Pancreas (tissue), 10 donors: ENCODE data around the gene MYORG. TPM values are rescaled to one million over a fixed set of nuclear protein-coding genes. Genes with fewer than 3 reads are reported as not detected.
A peak's percentile ranks its signal among the peaks of the same experiment; 100 is the strongest.

Experiments
- ATAC-seq, 4 donors: fragments of 200-7000 bp; cut with Tn5 transposase; one replicate each; pipeline versions ENCODE4 v1.8.0 to v1.9.1; 2020; ENCODE audit warnings: mild to moderate bottlenecking in 4 of 4, moderate library complexity in 4 of 4
- DNase-seq, 6 donors: peaks; one replicate each; pipeline ENCODE4 v3.0.0-alpha.2; 2020
- FAIRE-seq: peaks from 2 replicates; lab custom pipeline; 2012; peaks lifted over from hg19 to GRCh38; lab: Jason Lieb, UNC
- H3K27ac ChIP-seq, 4 donors: fragments of 200-600 bp; sonication (generic); 1 replicate in 3 of 4; 2 replicates in 1 of 4; pipeline versions ENCODE4 v1.5.0 to v1.8.0; 2020
- H3K27me3 ChIP-seq, 4 donors: fragments of 200-600 bp; one replicate each; pipeline ENCODE4 v1.8.0; 2021
- H3K36me3 ChIP-seq, 3 donors: fragments of 200-600 bp; sonication (generic) in 1 of 3; one replicate each; pipeline versions ENCODE4 v1.5.0 to v1.8.0; 2020 to 2021
- H3K4me1 ChIP-seq, 3 donors: fragments of 200-600 bp; one replicate each; pipeline ENCODE4 v1.8.0; 2021
- H3K4me3 ChIP-seq, 4 donors: fragments of 200-600 bp; sonication (generic) in 2 of 4; one replicate each; pipeline versions ENCODE4 v1.5.0 to v1.8.0; 2020 to 2021
- H3K9me3 ChIP-seq, 4 donors: fragments of 200-600 bp; one replicate each; pipeline ENCODE4 v1.8.0; 2021
- CTCF ChIP-seq, 4 donors: fragments of 200-600 bp; sonication (generic) in 3 of 4; IDR thresholded peaks; one replicate each; pipeline versions ENCODE4 v1.5.0 to v1.8.0; 2021; ENCODE audit warnings: antibody characterized with exemption in 4 of 4
- WGBS, 2 donors: extraction: QIAGEN DNeasy Blood & Tissue Kit; methylation state at CpG; one replicate each; pipeline ENCODE4 v1.1.7; 2013; 5-methylcytosine and 5-hydroxymethylcytosine counted together
- intact Hi-C, 3 donors: fragments of 100-400 bp; cut with DNase I; formaldehyde crosslinking; loops; one replicate each; pipeline versions ENCODE4 v1.11.1 to v1.14.2; 2022
- polyA plus RNA-seq, 2 donors: library from polyadenylated mRNA; stranded (reverse); fragments of 200-250 nt; gene quantifications; one replicate each; pipeline ENCODE4 v1.2.3, GENCODE V29; 2013
- total RNA-seq, 6 donors: library from RNA; stranded (reverse); fragmentation: NEBNext Ultra II Directional in 4 of 6; extraction: Animal tissue kit (Norgen Biotek cat#: 25700) in 4 of 6; gene quantifications; one replicate each; pipeline versions ENCODE4 v1.2.1 to v1.2.4, GENCODE V29; 2021 to 2023
- donor health status: healthy with polysubstance abuse.
- donor health status: DM: no; HTN: no; CAD: no; lungs with moderate emphysema.
- donor health status: DM: no; HTN: no; CAD: no.
- donor health status: control.
- donor health status: control.
- donor health status: Bipolar disorder and iron deficiency.
- donor health status: DM: yes; HTN: yes; CAD: no.
- donor health status: DM: no; HTN: no; CAD: no.
- donor health status: DM: no; HTN: no; CAD: no.
- donor health status: DM: yes; HTN: yes; CAD: no.

The MYORG gene
- total and polyA plus RNA-seq, 8 donors, result 1.8 to 17.5 (median 9.6) TPM

DNA sequence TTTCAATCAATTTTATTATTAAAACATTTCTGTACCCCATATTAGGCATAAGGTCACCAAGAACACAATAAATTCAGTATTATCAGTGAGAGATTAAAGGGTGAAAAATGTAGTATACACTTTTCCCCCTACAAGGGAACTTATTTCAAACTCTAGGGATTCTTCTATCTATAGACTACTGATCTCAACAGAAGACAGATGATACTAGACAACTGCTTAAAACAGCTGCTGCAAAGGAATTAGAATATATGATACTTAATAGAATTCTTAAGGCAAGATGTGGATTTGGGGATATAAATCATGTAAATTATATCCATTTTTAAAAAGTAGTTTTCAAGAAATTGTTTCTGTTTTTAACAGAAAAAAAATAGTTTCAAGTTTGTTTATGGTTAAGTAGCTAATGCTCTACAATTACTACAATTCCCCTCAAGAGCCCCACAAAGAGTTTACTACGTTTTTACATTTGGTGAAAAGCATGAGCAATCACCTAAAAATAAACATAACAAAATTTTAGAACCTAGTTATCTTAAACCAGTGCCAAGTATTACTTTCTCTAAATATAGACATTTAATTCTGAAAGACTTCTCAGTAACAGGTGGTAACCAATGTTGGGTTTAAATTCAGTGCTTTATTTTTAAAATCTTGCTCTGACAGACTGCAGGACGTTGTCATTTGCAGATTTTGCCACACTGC is 53.7 kb downstream of the MYORG start:
- no peaks in the 10 kb centered on the region for H3K4me1 ChIP-seq
- no peak overlapping the region for H3K27ac ChIP-seq
- no peaks in the 10 kb centered on the region for H3K27me3 ChIP-seq
- WGBS, 2 donors, result 58 to 76% methylated on average over 2 of the region's 2 CpGs
- H3K9me3 ChIP-seq, result no peaks in the 10 kb centered on the region
- no peak overlapping the region for H3K4me3 ChIP-seq
- no peaks in the 10 kb centered on the region for H3K36me3 ChIP-seq
- intact Hi-C loops, result no loop called here
- no peak for DNase-seq
- no peak for FAIRE-seq
- no peak for ATAC-seq
- no peak for TF ChIP-seq CTCF (IDR thresholded peaks at IDR 0.05)

DNA sequence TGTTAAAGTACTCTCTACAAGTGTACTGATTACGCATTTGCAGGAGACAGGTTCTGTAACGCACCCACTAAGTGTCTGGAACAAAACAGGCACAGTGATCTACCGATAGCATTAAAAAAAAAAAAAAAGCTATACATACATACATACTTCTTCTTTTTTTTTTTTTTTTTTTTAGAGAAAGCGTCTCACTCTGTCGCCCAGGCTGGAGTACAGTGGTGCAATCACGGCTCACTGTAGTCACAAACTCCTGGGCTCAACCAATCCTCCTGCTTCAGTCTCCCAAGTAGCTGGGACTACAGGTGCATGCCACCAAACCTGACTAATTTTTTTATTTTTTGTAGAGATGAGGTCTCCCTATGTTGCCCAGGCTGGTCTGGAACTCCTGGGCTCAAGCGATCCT is 55.2 kb downstream of the MYORG start:
- H3K27me3 ChIP-seq, result no peaks in the 10 kb centered on the region
- H3K4me1 ChIP-seq, result no peaks in the 10 kb centered on the region
- H3K36me3 ChIP-seq, result no peaks in the 10 kb centered on the region
- no peaks in the 10 kb centered on the region for H3K9me3 ChIP-seq
- no peak for ATAC-seq
- TF ChIP-seq CTCF (IDR thresholded peaks at IDR 0.05), result no peak
- intact Hi-C loops, result no loop called here
- no peak overlapping the region for H3K4me3 ChIP-seq
- DNase-seq, result no peak
- no peak for FAIRE-seq
- WGBS, 2 donors, result 94 to 97% methylated on average over 7 of the region's 7 CpGs
- H3K27ac ChIP-seq, result no peak overlapping the region

GRCh38 chr9:34318163-34318790 is 58.4 kb downstream of the MYORG start:
- intact Hi-C loops, result no loop called here
- no peak for ATAC-seq

GRCh38 chr9:34317436-34317835 is 59.3 kb downstream of the MYORG start:
- WGBS, 2 donors, result 79 to 83% methylated on average over 2 of the region's 2 CpGs
- DNase-seq, result no peak
- H3K36me3 ChIP-seq, result no peaks in the 10 kb centered on the region
- no peak overlapping the region for H3K27ac ChIP-seq
- H3K9me3 ChIP-seq, result no peaks in the 10 kb centered on the region
- H3K27me3 ChIP-seq, result no peaks in the 10 kb centered on the region
- no peaks in the 10 kb centered on the region for H3K4me1 ChIP-seq
- FAIRE-seq, result no peak
- H3K4me3 ChIP-seq, result no peak overlapping the region
- ATAC-seq, result no peak
- TF ChIP-seq CTCF (IDR thresholded peaks at IDR 0.05), result no peak
- intact Hi-C loops, result no loop called here

More at GRCh38 chr9:34318163-34318790, 58.4 kb downstream of the MYORG start:
- H3K27me3 ChIP-seq, result no peaks in the 10 kb centered on the region
- FAIRE-seq (no peak), DNase-seq (peak in 1 of 6 donors; percentile 48)
- H3K9me3 ChIP-seq, result no peaks in the 10 kb centered on the region
- no peak overlapping the region for H3K27ac ChIP-seq
- H3K4me3 ChIP-seq, result no peak overlapping the region
- WGBS, 2 donors, result 95 to 96% methylated on average over 44 of the region's 44 CpGs
- TF ChIP-seq CTCF (IDR thresholded peaks at IDR 0.05), result no peak
- H3K36me3 ChIP-seq, result no peaks in the 10 kb centered on the region
- H3K4me1 ChIP-seq, result no peaks in the 10 kb centered on the region

Other genes starting within 250 kb of the MYORG start
- 10 to 100 TPM; 13.0 to 25.6 (median 17.0) TPM for gene UBAP1, start 197.9 kb downstream of the MYORG start, total RNA-seq
- 10 to 100 TPM; 12.1 to 21.9 TPM for gene UBAP1, start 197.9 kb downstream of the MYORG start, polyA plus RNA-seq
- gene KIF24, start 47.6 kb downstream of the MYORG start, total RNA-seq, result under 1 TPM; 0.37 to 0.69 (median 0.48) TPM
- under 1 TPM; 0.38 to 0.52 TPM for gene KIF24, start 47.6 kb downstream of the MYORG start, polyA plus RNA-seq
- 10 to 100 TPM in 5 of 6 donors, 1 to 10 TPM in 1; 9.7 to 16.8 (median 13.2) TPM for gene NUDT2, start 47.3 kb downstream of the MYORG start, total RNA-seq
- gene NUDT2, start 47.3 kb downstream of the MYORG start, polyA plus RNA-seq, result 10 to 100 TPM; 13.7 to 32.6 TPM
- gene FAM219A, start 81.7 kb upstream of the MYORG start, total RNA-seq, result 1 to 10 TPM; 4.5 to 9.6 (median 7.0) TPM
- gene FAM219A, start 81.7 kb upstream of the MYORG start, polyA plus RNA-seq, result 1 to 10 TPM; 9.7 to 9.8 TPM
- under 1 TPM; 0.16 to 0.69 (median 0.38) TPM for gene DNAI1, start 81.9 kb upstream of the MYORG start, total RNA-seq
- gene DNAI1, start 81.9 kb upstream of the MYORG start, polyA plus RNA-seq, result 1 to 10 TPM in 1 of 2 donors, under 1 TPM in 1; 0.99 to 5.0 TPM
- 1 to 10 TPM in 1 of 6 donors, under 1 TPM in 5; 0.24 to 1.1 (median 0.49) TPM for gene ENHO, start 146.1 kb upstream of the MYORG start, total RNA-seq
- 1 to 10 TPM; 1.7 to 4.3 TPM for gene ENHO, start 146.1 kb upstream of the MYORG start, polyA plus RNA-seq
- 1 to 10 TPM in 2 of 6 donors, under 1 TPM in 3, not detected in 1; 0.12 to 2.6 (median 0.31) TPM for gene CNTFR, start 212.8 kb upstream of the MYORG start, total RNA-seq
- gene CNTFR, start 212.8 kb upstream of the MYORG start, polyA plus RNA-seq, result 1 to 10 TPM in 1 of 2 donors, under 1 TPM in 1; 0.87 to 2.5 TPM
- 10 to 100 TPM in 2 of 6 donors, 1 to 10 TPM in 4; 7.6 to 16.1 (median 10.0) TPM for gene RPP25L, start 235.2 kb upstream of the MYORG start, total RNA-seq
- gene RPP25L, start 235.2 kb upstream of the MYORG start, polyA plus RNA-seq, result 10 to 100 TPM; 17.1 to 19.8 TPM
- gene DCTN3, start 243.6 kb upstream of the MYORG start, total RNA-seq, result 10 to 100 TPM; 31.5 to 50.7 (median 38.6) TPM
- 10 to 100 TPM; 37.4 to 84.3 TPM for gene DCTN3, start 243.6 kb upstream of the MYORG start, polyA plus RNA-seq